H1 (cell line): ENCODE data around the gene GNG14. TPM values are rescaled to one million over a fixed set of nuclear protein-coding genes. Genes with fewer than 3 reads are reported as not detected.

Experiments used
- ASH2L ChIP-seq: fragments of 200-600, 300-600 bp; sonication (generic); IDR thresholded peaks from one replicate; pipeline ENCODE4 v1.7.1; 2017; ENCODE audit warnings: low read length
- BACH1 ChIP-seq: IDR thresholded peaks from 2 replicates; pipeline ENCODE4 v1.6.1; 2012; ENCODE audit warnings: low read length, improper control_type of control experiment
- CHD7 ChIP-seq: fragments of 300-600 bp; sonication (generic); IDR thresholded peaks from 2 replicates; pipeline ENCODE4 v1.7.1; 2012; ENCODE audit warnings: low read length, moderate library complexity, mild to moderate bottlenecking, inconsistent platforms; ENCODE audit not compliant: insufficient replicate concordance
- PHF8 ChIP-seq: fragments of 200-600 bp; sonication (generic); conservative IDR thresholded peaks from 2 replicates; pipeline ENCODE4 v1.7.1; 2012; ENCODE audit warnings: low read depth, mild to moderate bottlenecking, inconsistent platforms, low read length, moderate library complexity
- SIRT6 ChIP-seq: IDR thresholded peaks from one replicate; pipeline ENCODE4 v1.7.1; 2012; ENCODE audit warnings: low read length, inconsistent platforms
- USF2 ChIP-seq: IDR thresholded peaks from 2 replicates; pipeline ENCODE4 v1.6.1; 2011; ENCODE audit warnings: low read length, improper control_type of control experiment
- polyA plus RNA-seq, 7 experiments: library from polyadenylated mRNA; depleted of rRNA in 3 of 7; stranded (reverse) in 5 of 7; unstranded in 2 of 7; fragments of >200 nt in 5 of 7; fragments of 200-250 nt in 2 of 7; gene quantifications; 1 replicate in 5 of 7; 2 replicates in 1 of 7; 4 replicates in 1 of 7; pipeline versions ENCODE4 v1.2.1 to v1.2.3, GENCODE V29; 2011 to 2013; ENCODE audit warnings: missing spikeins in 2 of 7, mixed read lengths in 2 of 7
- total RNA-seq: library from RNA; stranded (reverse); fragmentation: NEBNext Ultra II Directional; extraction: Animal tissue kit (Norgen Biotek cat#: 25700); gene quantifications from 2 replicates; pipeline ENCODE4 v1.2.1, GENCODE V29; 2021
- TF ChIP-seq, protein P1 (sequence below): IDR thresholded peaks from 2 replicates; pipeline ENCODE4 v1.6.1; 2012; ENCODE audit warnings: inconsistent platforms

Gene GNG14
- total and polyA plus RNA-seq, 2 of the 8 experiments (the other 6 are each of a cell fraction or from before 2014, with no cell fraction given) = not detected

GRCh38 chr19:12681074-12681987 is 6.5 kb upstream of the GNG14 start, which contains the start of gene DHPS (continued):
- TF ChIP-seq CHD7 (no peak), PHF8 (peak; percentile 96), USF2 (peak; percentile 92), BACH1 (no peak), SIRT6 (no peak), ASH2L (peak; percentile 63)
- TF ChIP-seq, protein P1, sequence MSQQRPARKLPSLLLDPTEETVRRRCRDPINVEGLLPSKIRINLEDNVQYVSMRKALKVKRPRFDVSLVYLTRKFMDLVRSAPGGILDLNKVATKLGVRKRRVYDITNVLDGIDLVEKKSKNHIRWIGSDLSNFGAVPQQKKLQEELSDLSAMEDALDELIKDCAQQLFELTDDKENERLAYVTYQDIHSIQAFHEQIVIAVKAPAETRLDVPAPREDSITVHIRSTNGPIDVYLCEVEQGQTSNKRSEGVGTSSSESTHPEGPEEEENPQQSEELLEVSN = peak; percentile 83
